ENCODE results near the gene IRF4. TPM values are rescaled to one million over a fixed set of nuclear protein-coding genes. Genes with fewer than 3 reads are reported as not detected.

The IRF4 gene
- total and polyA plus RNA-seq, 3 experiments from 2014 or later: 3.4 to 703 (median 700) TPM

DNA sequence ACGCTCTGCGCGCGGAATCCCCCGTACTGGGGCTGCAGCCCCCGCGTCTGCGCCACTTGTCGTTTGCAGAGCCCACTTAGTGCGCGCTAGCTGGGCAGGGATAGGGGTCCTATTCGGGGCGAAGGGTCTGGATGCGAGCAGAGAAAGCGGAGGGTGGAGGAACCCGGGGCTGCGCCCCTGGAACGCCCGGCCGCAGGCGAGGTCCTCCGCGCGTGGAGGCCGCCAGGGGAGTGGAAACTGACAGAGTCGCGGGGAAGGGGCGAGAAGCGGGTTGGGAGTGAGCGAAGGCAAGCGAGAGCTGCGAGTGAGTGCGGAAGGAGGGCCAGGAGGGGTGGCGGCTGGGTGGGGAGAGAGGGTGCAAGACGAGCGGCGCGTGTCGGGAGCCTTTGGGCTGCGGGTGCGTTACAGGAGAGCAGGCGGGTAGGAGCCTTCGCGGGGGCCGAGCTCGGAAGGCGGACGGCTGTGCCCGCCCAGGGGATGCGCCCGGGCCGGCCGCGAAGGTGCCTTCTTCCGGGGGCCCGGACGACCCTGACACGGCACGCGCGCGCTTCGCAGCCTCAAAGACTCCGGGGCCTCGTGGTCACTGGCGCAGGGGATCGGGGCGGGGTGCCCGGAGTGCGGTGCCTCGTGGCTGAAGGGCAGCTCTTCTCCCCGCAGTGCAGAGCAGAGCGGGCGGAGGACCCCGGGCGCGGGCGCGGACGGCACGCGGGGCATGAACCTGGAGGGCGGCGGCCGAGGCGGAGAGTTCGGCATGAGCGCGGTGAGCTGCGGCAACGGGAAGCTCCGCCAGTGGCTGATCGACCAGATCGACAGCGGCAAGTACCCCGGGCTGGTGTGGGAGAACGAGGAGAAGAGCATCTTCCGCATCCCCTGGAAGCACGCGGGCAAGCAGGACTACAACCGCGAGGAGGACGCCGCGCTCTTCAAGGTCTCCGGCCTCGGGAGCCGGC lies 1.2 kb downstream of the IRF4 start:
- Histone ChIP-seq H3K4me3 (ENCODE audit: low read length) (peak overlapping the region; percentile 79), H3K27ac (ENCODE audit: low read depth, low read length) (no peak overlapping the region), H3K27me3 (ENCODE audit: insufficient read depth, low read length, poor library complexity, severe bottlenecking) (no peaks in the 10 kb centered on the region), H3K9me3 (ENCODE audit: low read length) (no peaks in the 10 kb centered on the region), H3K36me3 (ENCODE audit: insufficient read depth, low read length) (no peaks in the 10 kb centered on the region), H3K4me1 (ENCODE audit: insufficient read depth, low read length) (peaks cover 28% of the 10 kb centered on the region)
- Mint-ChIP-seq H3K36me3 (peaks cover 0 to 36% (median 0%) of the 10 kb centered on the region in 3 donors), H3K4me3 (peak overlapping the region; percentile 89 to 99 (median 93)), H3K4me1 (peaks cover 24 to 36% (median 33%) of the 10 kb centered on the region in 3 donors), H3K27me3 (peaks cover 0 to 9% of the 10 kb centered on the region in 2 donors), H3K27ac (peak overlapping the region in 2 of 8 donors; percentile 39 to 70), H3K9me3 (no peaks in the 10 kb centered on the region)
- DNase-seq: peak in 4 of 5 donors; percentile 26 to 62 (median 32)
- ChIA-PET POLR2A (interaction anchor here (0.5 to 0.8 kb wide), 4 partner anchors 10 to 203 kb away, joined by 3 to 6 read pairs (median 3); no protein-coding TSS in a partner anchor), CTCF (interaction anchor here (0.7 to 4.7 kb wide), 8 partner anchors 10 to 203 kb away, joined by 3 to 27 read pairs (median 4); no protein-coding TSS in a partner anchor)

DNA sequence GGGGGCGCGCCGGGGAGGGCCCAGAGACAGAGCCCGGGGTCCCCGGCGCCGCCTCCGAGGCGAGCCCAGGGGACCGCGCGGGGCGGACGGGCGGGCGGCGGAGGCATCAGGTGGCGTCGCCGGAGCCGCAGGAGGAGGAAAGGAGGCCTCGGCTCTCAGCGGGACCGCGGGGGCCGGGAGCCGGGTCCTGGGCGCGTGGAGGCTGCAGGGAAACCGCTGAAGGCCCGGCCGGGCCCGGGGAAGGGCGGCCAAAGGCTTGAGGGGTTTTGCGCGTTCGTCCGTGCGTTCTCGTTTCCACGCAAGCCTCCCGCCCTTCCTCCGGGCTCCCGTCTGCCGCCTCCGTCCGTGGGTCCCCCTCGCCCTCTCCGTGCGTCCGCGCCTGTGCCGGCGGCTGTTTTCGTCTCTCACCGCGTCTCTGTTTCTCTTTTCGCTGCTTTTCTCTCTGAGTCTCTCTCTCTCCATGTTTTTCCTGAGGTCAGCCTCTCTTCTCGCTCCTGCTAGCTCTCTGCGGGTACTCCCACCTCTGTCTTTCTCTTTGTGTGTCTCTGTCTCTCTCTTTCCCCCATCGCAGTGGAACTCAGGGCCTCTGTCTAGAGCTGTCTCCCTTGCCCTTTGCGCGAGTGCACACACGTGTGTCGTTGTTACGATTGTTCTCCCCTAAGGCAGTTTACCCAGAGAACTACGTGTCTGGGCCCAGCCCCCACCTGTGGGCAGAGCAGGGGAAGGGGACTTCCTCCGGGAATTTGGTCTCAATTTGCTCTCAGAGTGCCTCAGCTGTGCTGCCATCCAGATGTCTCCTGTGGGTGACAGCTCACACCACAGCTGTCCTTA lies 2.1 kb downstream of the IRF4 start:
- Mint-ChIP-seq H3K4me3 (peak overlapping the region; percentile 91 to 99 (median 94)), H3K9me3 (no peaks in the 10 kb centered on the region), H3K27me3 (peaks cover 0 to 6% of the 10 kb centered on the region in 2 donors), H3K4me1 (peaks cover 24 to 40% (median 38%) of the 10 kb centered on the region in 3 donors), H3K36me3 (peaks cover 0 to 45% (median 0%) of the 10 kb centered on the region in 3 donors), H3K27ac (peak overlapping the region in 7 of 8 donors; percentile 40 to 86 (median 61))
- DNase-seq: no peak
- Histone ChIP-seq H3K4me1 (ENCODE audit: insufficient read depth, low read length) (peaks cover 28% of the 10 kb centered on the region), H3K9me3 (ENCODE audit: low read length) (no peaks in the 10 kb centered on the region), H3K27me3 (ENCODE audit: insufficient read depth, low read length, poor library complexity, severe bottlenecking) (no peaks in the 10 kb centered on the region), H3K27ac (ENCODE audit: low read depth, low read length) (no peak overlapping the region), H3K36me3 (ENCODE audit: insufficient read depth, low read length) (no peaks in the 10 kb centered on the region), H3K4me3 (ENCODE audit: low read length) (peak overlapping the region; percentile 79)
- ChIA-PET CTCF (interaction anchor here (0.7 to 4.7 kb wide), 4 partner anchors 9 to 203 kb away, joined by 3 to 27 read pairs (median 6); no protein-coding TSS in a partner anchor), POLR2A (no interaction called here)

DNA sequence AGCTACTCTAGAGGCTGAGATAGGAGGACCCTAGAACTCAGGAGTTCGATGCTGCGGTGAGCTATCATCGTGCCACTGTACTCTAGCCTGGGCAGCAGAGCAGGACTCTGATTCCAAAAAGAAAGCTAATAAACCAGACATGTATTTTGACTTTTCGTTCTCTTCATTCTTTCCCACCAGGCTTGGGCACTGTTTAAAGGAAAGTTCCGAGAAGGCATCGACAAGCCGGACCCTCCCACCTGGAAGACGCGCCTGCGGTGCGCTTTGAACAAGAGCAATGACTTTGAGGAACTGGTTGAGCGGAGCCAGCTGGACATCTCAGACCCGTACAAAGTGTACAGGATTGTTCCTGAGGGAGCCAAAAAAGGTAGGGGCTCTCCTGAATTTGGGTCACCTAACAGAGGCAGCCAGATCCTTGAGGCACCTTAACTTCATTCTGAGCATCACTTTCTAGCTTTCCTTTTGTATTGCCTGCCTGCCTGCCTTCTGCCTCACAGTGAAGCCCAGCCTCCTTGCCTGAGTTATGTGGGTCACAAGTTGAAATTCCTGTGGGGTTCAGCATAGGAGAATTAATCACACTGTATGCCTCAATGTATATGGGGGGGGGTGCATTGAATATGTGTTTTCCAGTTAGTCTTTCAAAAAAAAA lies 3.2 kb downstream of the IRF4 start:
- H3K4me1 Mint-ChIP-seq: peaks cover 25 to 42% (median 41%) of the 10 kb centered on the region in 3 donors
- peak overlapping the region in 6 of 7 donors; percentile 5 to 86 (median 28) for H3K4me3 Mint-ChIP-seq
- peaks cover 0 to 6% of the 10 kb centered on the region in 2 donors for H3K27me3 Mint-ChIP-seq
- no peak overlapping the region for H3K27ac ChIP-seq (ENCODE audit: low read depth, low read length)
- no peak overlapping the region for H3K27ac Mint-ChIP-seq
- no peak for DNase-seq
- POLR2A ChIA-PET: no interaction called here
- peaks cover 26% of the 10 kb centered on the region for H3K4me1 ChIP-seq (ENCODE audit: insufficient read depth, low read length)
- H3K9me3 ChIP-seq (ENCODE audit: low read length): no peaks in the 10 kb centered on the region
- no peaks in the 10 kb centered on the region for H3K36me3 ChIP-seq (ENCODE audit: insufficient read depth, low read length)
- H3K9me3 Mint-ChIP-seq: no peaks in the 10 kb centered on the region
- no peak overlapping the region for H3K4me3 ChIP-seq (ENCODE audit: low read length)
- CTCF ChIA-PET: interaction anchor here (0.9 to 4.7 kb wide), 2 partner anchors 49 to 205 kb away, joined by 3 to 27 read pairs; no protein-coding TSS in a partner anchor
- H3K36me3 Mint-ChIP-seq: peaks cover 0 to 54% (median 0%) of the 10 kb centered on the region in 3 donors
- no peaks in the 10 kb centered on the region for H3K27me3 ChIP-seq (ENCODE audit: insufficient read depth, low read length, poor library complexity, severe bottlenecking)

DNA sequence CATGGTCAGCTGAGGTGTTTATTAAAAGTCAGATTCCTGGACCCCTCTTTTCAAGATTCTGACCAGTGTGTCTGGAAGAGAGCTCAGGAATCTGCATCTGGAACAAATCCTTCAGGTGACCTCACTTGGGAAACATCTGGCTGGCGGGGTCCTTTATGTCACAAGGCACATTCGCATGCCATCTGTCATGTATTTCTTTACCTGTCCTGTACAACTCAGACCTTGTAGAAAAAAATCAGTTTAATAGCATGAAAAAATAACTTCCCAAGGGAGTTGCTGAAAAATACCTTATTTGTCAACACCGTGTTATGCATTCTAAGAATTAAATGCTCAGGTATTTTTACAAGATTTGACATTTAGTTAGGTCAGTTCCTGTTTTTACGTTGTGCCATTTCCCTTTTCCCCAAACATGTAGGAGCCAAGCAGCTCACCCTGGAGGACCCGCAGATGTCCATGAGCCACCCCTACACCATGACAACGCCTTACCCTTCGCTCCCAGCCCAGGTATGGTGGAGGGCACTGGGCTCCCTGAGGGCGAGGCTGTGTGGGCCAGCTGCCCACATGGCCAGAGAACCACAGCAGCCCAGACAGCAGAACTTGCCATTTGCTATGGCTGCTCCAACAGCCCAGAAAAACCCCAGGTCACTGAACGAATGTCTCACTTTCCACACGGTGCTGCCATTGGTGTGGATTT lies 4.0 kb downstream of the IRF4 start:
- H3K36me3 ChIP-seq (ENCODE audit: insufficient read depth, low read length): no peaks in the 10 kb centered on the region
- H3K4me1 ChIP-seq (ENCODE audit: insufficient read depth, low read length): peaks cover 23% of the 10 kb centered on the region
- peaks cover 0 to 61% (median 0%) of the 10 kb centered on the region in 3 donors for H3K36me3 Mint-ChIP-seq
- H3K9me3 Mint-ChIP-seq: no peaks in the 10 kb centered on the region
- ChIA-PET CTCF (interaction anchor here (4.7 kb wide), 1 partner anchor 205 kb away, joined by 27 read pairs; no protein-coding TSS in a partner anchor), POLR2A (no interaction called here)
- no peak overlapping the region for H3K27ac Mint-ChIP-seq
- H3K4me1 Mint-ChIP-seq: peaks cover 24 to 40% (median 39%) of the 10 kb centered on the region in 3 donors
- no peaks in the 10 kb centered on the region for H3K9me3 ChIP-seq (ENCODE audit: low read length)
- H3K4me3 ChIP-seq (ENCODE audit: low read length): no peak overlapping the region
- peak overlapping the region in 1 of 7 donors; percentile 40 for H3K4me3 Mint-ChIP-seq
- no peak for DNase-seq
- peaks cover 0 to 6% of the 10 kb centered on the region in 2 donors for H3K27me3 Mint-ChIP-seq
- H3K27ac ChIP-seq (ENCODE audit: low read depth, low read length): no peak overlapping the region
- H3K27me3 ChIP-seq (ENCODE audit: insufficient read depth, low read length, poor library complexity, severe bottlenecking): no peaks in the 10 kb centered on the region

DNA sequence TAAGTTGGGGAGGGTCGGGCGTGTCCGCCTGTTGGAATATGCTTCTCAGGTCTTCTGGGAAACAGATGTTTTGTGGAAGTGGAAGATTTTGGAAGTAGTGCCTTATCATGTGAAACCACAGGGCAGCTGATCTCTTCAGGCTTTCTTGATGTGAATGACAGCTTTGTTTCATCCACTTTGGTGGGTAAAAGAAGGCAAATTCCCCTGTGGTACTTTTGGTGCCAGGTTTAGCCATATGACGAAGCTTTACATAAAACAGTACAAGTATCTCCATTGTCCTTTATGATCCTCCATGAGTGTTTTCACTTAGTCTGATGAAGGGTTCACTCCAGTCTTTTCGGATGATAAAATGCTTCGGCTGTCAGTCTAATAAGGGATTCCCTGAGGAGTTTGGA lies 4.6 kb downstream of the IRF4 start:
- H3K27ac ChIP-seq (ENCODE audit: low read depth, low read length): no peak overlapping the region
- no peaks in the 10 kb centered on the region for H3K9me3 ChIP-seq (ENCODE audit: low read length)
- DNase-seq: no peak
- ChIA-PET POLR2A (no interaction called here), CTCF (interaction anchor here (4.7 kb wide), 1 partner anchor 206 kb away, joined by 27 read pairs; no protein-coding TSS in a partner anchor)
- H3K4me3 ChIP-seq (ENCODE audit: low read length): no peak overlapping the region
- peaks cover 0 to 63% (median 0%) of the 10 kb centered on the region in 3 donors for H3K36me3 Mint-ChIP-seq
- H3K4me1 Mint-ChIP-seq: peaks cover 20 to 35% (median 34%) of the 10 kb centered on the region in 3 donors
- H3K27me3 Mint-ChIP-seq: peaks cover 0 to 2% of the 10 kb centered on the region in 2 donors
- H3K27me3 ChIP-seq (ENCODE audit: insufficient read depth, low read length, poor library complexity, severe bottlenecking): no peaks in the 10 kb centered on the region
- H3K9me3 Mint-ChIP-seq: no peaks in the 10 kb centered on the region
- H3K36me3 ChIP-seq (ENCODE audit: insufficient read depth, low read length): no peaks in the 10 kb centered on the region
- H3K4me3 Mint-ChIP-seq: peak overlapping the region in 1 of 7 donors; percentile 40
- peaks cover 18% of the 10 kb centered on the region for H3K4me1 ChIP-seq (ENCODE audit: insufficient read depth, low read length)
- H3K27ac Mint-ChIP-seq: no peak overlapping the region

DNA sequence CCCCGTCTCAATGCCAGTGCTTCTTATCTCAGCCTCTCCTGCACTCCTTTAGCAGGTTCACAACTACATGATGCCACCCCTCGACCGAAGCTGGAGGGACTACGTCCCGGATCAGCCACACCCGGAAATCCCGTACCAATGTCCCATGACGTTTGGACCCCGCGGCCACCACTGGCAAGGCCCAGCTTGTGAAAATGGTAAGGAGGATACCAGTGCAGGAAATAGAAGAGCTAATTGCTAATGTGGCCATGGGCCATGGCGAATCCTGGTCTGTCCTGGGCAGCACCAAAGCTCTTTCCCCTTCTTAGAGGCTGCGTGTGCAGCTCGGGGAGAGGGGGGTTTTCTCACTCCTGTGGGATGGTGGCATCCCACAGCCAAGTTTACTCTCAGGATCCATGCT lies 5.5 kb downstream of the IRF4 start:
- ChIA-PET CTCF (no interaction called here), POLR2A (no interaction called here)
- Histone ChIP-seq H3K4me1 (ENCODE audit: insufficient read depth, low read length) (peaks cover 18% of the 10 kb centered on the region), H3K9me3 (ENCODE audit: low read length) (no peaks in the 10 kb centered on the region), H3K36me3 (ENCODE audit: insufficient read depth, low read length) (no peaks in the 10 kb centered on the region), H3K27ac (ENCODE audit: low read depth, low read length) (no peak overlapping the region), H3K4me3 (ENCODE audit: low read length) (no peak overlapping the region), H3K27me3 (ENCODE audit: insufficient read depth, low read length, poor library complexity, severe bottlenecking) (no peaks in the 10 kb centered on the region)
- peaks cover 20 to 36% (median 33%) of the 10 kb centered on the region in 3 donors for H3K4me1 Mint-ChIP-seq
- no peaks in the 10 kb centered on the region for H3K9me3 Mint-ChIP-seq
- H3K27ac Mint-ChIP-seq: peak overlapping the region in 1 of 8 donors; percentile 42
- peaks cover 0 to 70% (median 0%) of the 10 kb centered on the region in 3 donors for H3K36me3 Mint-ChIP-seq
- DNase-seq: no peak
- peaks cover 0 to 3% of the 10 kb centered on the region in 2 donors for H3K27me3 Mint-ChIP-seq
- H3K4me3 Mint-ChIP-seq: no peak overlapping the region

DNA sequence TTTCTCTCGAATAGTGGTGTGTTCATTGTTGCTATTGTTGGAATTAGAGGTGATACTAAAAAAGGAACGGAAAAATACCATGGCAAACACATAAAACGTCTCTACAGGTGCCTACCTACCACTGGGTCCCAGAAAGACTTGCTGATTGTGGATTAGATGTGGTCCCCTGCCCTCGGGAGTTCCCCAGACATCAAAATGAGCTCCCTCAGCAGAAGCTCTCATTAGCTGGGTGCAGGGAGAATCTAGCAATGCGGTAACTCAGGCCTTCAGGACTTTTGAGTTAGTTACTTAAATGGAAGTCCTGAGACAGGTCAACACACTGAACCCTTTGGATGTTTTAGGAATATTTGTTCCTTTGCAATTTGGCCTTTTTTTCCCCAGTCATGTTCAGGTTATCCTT lies 6.1 kb downstream of the IRF4 start:
- Mint-ChIP-seq H3K27ac (peak overlapping the region in 2 of 8 donors; percentile 12 to 42), H3K9me3 (no peaks in the 10 kb centered on the region), H3K27me3 (peaks cover 0 to 3% of the 10 kb centered on the region in 2 donors), H3K36me3 (peaks cover 0 to 72% (median 3%) of the 10 kb centered on the region in 3 donors), H3K4me1 (peaks cover 24 to 41% (median 36%) of the 10 kb centered on the region in 3 donors), H3K4me3 (peak overlapping the region in 2 of 7 donors; percentile 20 to 30)
- H3K27me3 ChIP-seq (ENCODE audit: insufficient read depth, low read length, poor library complexity, severe bottlenecking): no peaks in the 10 kb centered on the region
- no peak for DNase-seq
- no peaks in the 10 kb centered on the region for H3K9me3 ChIP-seq (ENCODE audit: low read length)
- POLR2A ChIA-PET: interaction anchor here (0.8 kb wide), 1 partner anchor 19 kb away, joined by 3 read pairs; no protein-coding TSS in a partner anchor
- H3K27ac ChIP-seq (ENCODE audit: low read depth, low read length): no peak overlapping the region
- CTCF ChIA-PET: no interaction called here
- no peaks in the 10 kb centered on the region for H3K36me3 ChIP-seq (ENCODE audit: insufficient read depth, low read length)
- H3K4me3 ChIP-seq (ENCODE audit: low read length): no peak overlapping the region
- peaks cover 18% of the 10 kb centered on the region for H3K4me1 ChIP-seq (ENCODE audit: insufficient read depth, low read length)

All from CD8-positive, alpha-beta memory T cell (primary cell).